Endothelial cell of umbilical vein (primary cell): Measurements from ENCODE around the gene POLRMT.

Experiments used
- POLR2A ChIP-seq: IDR thresholded peaks from 2 replicates; pipeline ENCODE4 v1.6.1; 2012; ENCODE audit warnings: low read depth, mild to moderate bottlenecking, control low read depth, low read length
- POLR2AphosphoS5 ChIP-seq: IDR thresholded peaks from 2 replicates; pipeline ENCODE4 v1.6.1; 2012; ENCODE audit warnings: low read depth, mild to moderate bottlenecking, control low read depth, low read length, moderate library complexity; ENCODE audit not compliant: insufficient read depth
- TF ChIP-seq, protein P1 (sequence below), 2 donors: IDR thresholded peaks; 1 replicate in 1 of 2; 2 replicates in 1 of 2; pipeline ENCODE4 v1.5.1; 2011; ENCODE audit warnings: low read length in 2 of 2, mild to moderate bottlenecking in 2 of 2, moderate library complexity in 2 of 2, control low read depth in 1 of 2, inconsistent platforms in 1 of 2, low read depth in 1 of 2; ENCODE audit not compliant: insufficient read depth in 1 of 2; ENCODE audit errors: extremely low read depth in 1 of 2

DNA sequence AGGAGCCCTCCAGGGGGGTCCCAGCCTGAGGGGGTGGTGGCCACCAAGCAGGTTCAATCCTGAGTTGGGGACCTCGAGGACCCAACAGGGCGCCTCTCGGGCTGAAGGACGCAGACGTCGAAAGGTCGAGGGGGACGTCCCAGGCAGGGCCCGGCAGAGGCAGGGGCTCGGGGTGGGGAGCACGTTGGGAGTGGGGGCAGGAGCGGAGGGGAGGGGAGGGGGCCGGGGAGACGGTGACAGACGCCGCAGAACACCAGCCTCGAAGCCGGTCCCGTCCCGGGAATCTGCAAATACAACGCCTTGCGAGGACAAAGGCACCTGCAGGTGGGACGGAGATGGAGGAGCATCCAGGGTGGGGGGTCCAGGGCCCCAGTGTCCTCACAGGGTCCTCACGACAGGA lies 10.4 kb upstream of the POLRMT start:
- TF ChIP-seq, protein P1, sequence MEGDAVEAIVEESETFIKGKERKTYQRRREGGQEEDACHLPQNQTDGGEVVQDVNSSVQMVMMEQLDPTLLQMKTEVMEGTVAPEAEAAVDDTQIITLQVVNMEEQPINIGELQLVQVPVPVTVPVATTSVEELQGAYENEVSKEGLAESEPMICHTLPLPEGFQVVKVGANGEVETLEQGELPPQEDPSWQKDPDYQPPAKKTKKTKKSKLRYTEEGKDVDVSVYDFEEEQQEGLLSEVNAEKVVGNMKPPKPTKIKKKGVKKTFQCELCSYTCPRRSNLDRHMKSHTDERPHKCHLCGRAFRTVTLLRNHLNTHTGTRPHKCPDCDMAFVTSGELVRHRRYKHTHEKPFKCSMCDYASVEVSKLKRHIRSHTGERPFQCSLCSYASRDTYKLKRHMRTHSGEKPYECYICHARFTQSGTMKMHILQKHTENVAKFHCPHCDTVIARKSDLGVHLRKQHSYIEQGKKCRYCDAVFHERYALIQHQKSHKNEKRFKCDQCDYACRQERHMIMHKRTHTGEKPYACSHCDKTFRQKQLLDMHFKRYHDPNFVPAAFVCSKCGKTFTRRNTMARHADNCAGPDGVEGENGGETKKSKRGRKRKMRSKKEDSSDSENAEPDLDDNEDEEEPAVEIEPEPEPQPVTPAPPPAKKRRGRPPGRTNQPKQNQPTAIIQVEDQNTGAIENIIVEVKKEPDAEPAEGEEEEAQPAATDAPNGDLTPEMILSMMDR (IDR thresholded peaks at IDR 0.05; ENCODE audit: extremely low read depth in 1 of 2, insufficient read depth in 1 of 2, low read depth in 1 of 2, low read length in 2 of 2), result no peak
- TF ChIP-seq POLR2A, result no peak
- no peak for TF ChIP-seq POLR2AphosphoS5
